GM21619 (cell line): ENCODE results near the gene PPARG.
A peak's percentile ranks its signal among the peaks of the same experiment; 100 is the strongest.
"Not testable (repeated sequence)": the region's sequence is repeated elsewhere in the genome, so short reads cannot be mapped to it uniquely, and the experiment has no call there.

Source experiments
- ATAC-seq: cut with Tn5 transposase; IDR thresholded peaks from one replicate; pipeline ENCODE4 v1.9.1; 2021; ENCODE audit not compliant: unreplicated experiment

The PPARG gene

GRCh38 chr3:12372741-12373280 lies 83.9 kb downstream of the PPARG start:
- no peak for ATAC-seq

GRCh38 chr3:12375572-12375971 lies 86.7 kb downstream of the PPARG start:
- no peak for ATAC-seq

GRCh38 chr3:12379640-12380429 lies 91.0 kb downstream of the PPARG start:
- no peak for ATAC-seq

- no peak for ATAC-seq
Measured at GRCh38 chr3:12380461-12380860, 91.6 kb downstream of the PPARG start.

GRCh38 chr3:12381199-12381598 lies 92.3 kb downstream of the PPARG start:
- no peak for ATAC-seq

GRCh38 chr3:12383218-12383617 lies 94.3 kb downstream of the PPARG start:
- no peak for ATAC-seq

- no peak for ATAC-seq
Measured at GRCh38 chr3:12384451-12385233, 95.8 kb downstream of the PPARG start.

- not testable (repeated sequence) for ATAC-seq
Measured at GRCh38 chr3:12386514-12387291, 97.8 kb downstream of the PPARG start.

GRCh38 chr3:12388185-12388584 lies 99.3 kb downstream of the PPARG start:
- no peak for ATAC-seq

- ATAC-seq, result no peak
Measured at GRCh38 chr3:12392101-12392878, 103.4 kb downstream of the PPARG start.

- no peak for ATAC-seq
Measured at GRCh38 chr3:12393894-12394293, 105.0 kb downstream of the PPARG start.

GRCh38 chr3:12394569-12395271 lies 105.8 kb downstream of the PPARG start:
- ATAC-seq, result no peak

- peak; percentile 97 for ATAC-seq
Measured at GRCh38 chr3:12395349-12396012, 106.6 kb downstream of the PPARG start.

- no peak for ATAC-seq
Measured at GRCh38 chr3:12396471-12396870, 107.6 kb downstream of the PPARG start.

GRCh38 chr3:12399226-12399625 lies 110.4 kb downstream of the PPARG start:
- no peak for ATAC-seq

- no peak for ATAC-seq
Measured at GRCh38 chr3:12400616-12401194, 111.8 kb downstream of the PPARG start.

- ATAC-seq, result no peak
Measured at GRCh38 chr3:12401208-12401607, 112.3 kb downstream of the PPARG start.

GRCh38 chr3:12405432-12406272 lies 116.8 kb downstream of the PPARG start:
- ATAC-seq, result no peak
